ENCODE measurements around the gene MLLT3.

The MLLT3 gene

GRCh38 chr9:20500101-20500500, 122.2 kb downstream of the MLLT3 start:
- H3K4me3 ChIP-seq (ENCODE audit: low read length): no peak overlapping the region
- TF ChIP-seq CTCF (conservative IDR thresholded peaks at IDR 0.05; ENCODE audit: low read length): no peak
- DNase-seq (ENCODE audit: low read depth): no peak

GRCh38 chr9:20499013-20499412, 123.3 kb downstream of the MLLT3 start:
- no peak for TF ChIP-seq CTCF (conservative IDR thresholded peaks at IDR 0.05; ENCODE audit: low read length)
- H3K4me3 ChIP-seq (ENCODE audit: low read length): no peak overlapping the region
- no peak for DNase-seq (ENCODE audit: low read depth)

- TF ChIP-seq CTCF (conservative IDR thresholded peaks at IDR 0.05; ENCODE audit: low read length): no peak
- no peak overlapping the region for H3K4me3 ChIP-seq (ENCODE audit: low read length)
- DNase-seq (ENCODE audit: low read depth): no peak
Observed at GRCh38 chr9:20496328-20496727, 126.0 kb downstream of the MLLT3 start.

- no peak for TF ChIP-seq CTCF (conservative IDR thresholded peaks at IDR 0.05; ENCODE audit: low read length)
- DNase-seq (ENCODE audit: low read depth): no peak
- H3K4me3 ChIP-seq (ENCODE audit: low read length): no peak overlapping the region
Observed at GRCh38 chr9:20495098-20495497, 127.2 kb downstream of the MLLT3 start.

- TF ChIP-seq CTCF (conservative IDR thresholded peaks at IDR 0.05; ENCODE audit: low read length): no peak
- DNase-seq (ENCODE audit: low read depth): no peak
- no peak overlapping the region for H3K4me3 ChIP-seq (ENCODE audit: low read length)
Observed at GRCh38 chr9:20494035-20494434, 128.3 kb downstream of the MLLT3 start.

GRCh38 chr9:20492772-20493171, 129.5 kb downstream of the MLLT3 start:
- no peak for DNase-seq (ENCODE audit: low read depth)
- TF ChIP-seq CTCF (conservative IDR thresholded peaks at IDR 0.05; ENCODE audit: low read length): no peak

GRCh38 chr9:20491612-20492011, 130.7 kb downstream of the MLLT3 start:
- TF ChIP-seq CTCF (conservative IDR thresholded peaks at IDR 0.05; ENCODE audit: low read length): no peak
- no peak overlapping the region for H3K4me3 ChIP-seq (ENCODE audit: low read length)
- DNase-seq (ENCODE audit: low read depth): no peak

More at GRCh38 chr9:20492772-20493171, 129.5 kb downstream of the MLLT3 start:
- no peak overlapping the region for H3K4me3 ChIP-seq (ENCODE audit: low read length)
